ENCODE measurements around the gene SLC45A2. TPM values are rescaled to one million over a fixed set of nuclear protein-coding genes. Genes with fewer than 3 reads are reported as not detected.

Gene SLC45A2
- total RNA-seq, 1 experiment from 2014 or later = not detected

DNA sequence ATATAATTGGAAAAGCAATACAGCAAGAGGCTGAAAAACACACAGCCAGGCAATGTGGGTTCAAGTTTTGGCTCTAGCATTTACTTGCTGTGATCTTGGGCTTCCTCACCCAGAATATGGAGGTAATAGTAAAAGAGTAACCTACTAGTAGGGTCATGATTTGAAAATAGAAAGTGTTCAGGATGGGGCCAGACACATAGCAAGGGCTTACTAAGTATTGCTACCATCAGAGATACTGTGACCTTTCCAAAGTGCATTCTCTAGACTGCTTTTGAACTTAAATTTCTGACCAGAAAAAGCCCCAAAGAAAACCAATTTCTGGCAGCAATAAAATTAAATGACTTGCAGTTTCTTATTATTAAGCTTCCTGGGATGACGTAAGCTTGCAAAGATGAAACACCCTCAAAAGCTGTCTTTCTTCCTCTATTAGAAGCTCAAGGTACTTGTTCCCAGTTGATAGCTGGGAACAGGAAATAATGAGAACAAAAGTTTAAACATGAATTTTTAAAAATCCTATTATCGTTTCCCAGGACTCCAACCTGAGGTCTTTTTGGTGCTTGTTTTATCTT is 20.3 kb downstream of the SLC45A2 start:
- Mint-ChIP-seq H3K27ac (no peak overlapping the region), H3K9me3 (no peaks in the 10 kb centered on the region), H3K27me3 (ENCODE audit: low read depth) (no peaks in the 10 kb centered on the region; the same call in 1 of the 2 replicates), H3K4me3 (no peak overlapping the region), H3K4me1 (peaks cover 4% of the 10 kb centered on the region; the same call in 1 of the 2 replicates), H3K36me3 (no peaks in the 10 kb centered on the region)
- DNase-seq (ENCODE audit: low spot score) (no peak), ATAC-seq (no peak)
- TF ChIP-seq PRDM15 (CRISPR knock-in tag; IDR thresholded peaks at IDR 0.05) (no peak), HMGA2 (CRISPR knock-in tag; IDR thresholded peaks at IDR 0.05) (no peak), GABPB1 (CRISPR knock-in tag; IDR thresholded peaks at IDR 0.05) (no peak), ZNF532 (CRISPR knock-in tag; IDR thresholded peaks at IDR 0.05; ENCODE audit: borderline replicate concordance) (no peak), GTF2I (CRISPR knock-in tag; conservative IDR thresholded peaks at IDR 0.05) (no peak), ETV6 (CRISPR knock-in tag; IDR thresholded peaks at IDR 0.05) (no peak), CREB1 (CRISPR knock-in tag; IDR thresholded peaks at IDR 0.05) (no peak), ZBTB21 (CRISPR knock-in tag; IDR thresholded peaks at IDR 0.05; ENCODE audit: borderline replicate concordance) (no peak), KAT7 (CRISPR knock-in tag; IDR thresholded peaks at IDR 0.05; ENCODE audit: borderline replicate concordance) (no peak), ZNF512 (CRISPR knock-in tag; IDR thresholded peaks at IDR 0.05; ENCODE audit: borderline replicate concordance) (no peak), ZNF121 (CRISPR knock-in tag; IDR thresholded peaks at IDR 0.05) (no peak), FOXK1 (CRISPR knock-in tag; IDR thresholded peaks at IDR 0.05) (no peak), ZNF232 (CRISPR knock-in tag; IDR thresholded peaks at IDR 0.05) (no peak), SMAD3 (CRISPR knock-in tag; IDR thresholded peaks at IDR 0.05; ENCODE audit: borderline replicate concordance) (no peak), NFE2L1 (CRISPR knock-in tag; IDR thresholded peaks at IDR 0.05) (no peak)
- POLR2A ChIA-PET = no interaction called here
- CTCF ChIA-PET = no interaction called here

DNA sequence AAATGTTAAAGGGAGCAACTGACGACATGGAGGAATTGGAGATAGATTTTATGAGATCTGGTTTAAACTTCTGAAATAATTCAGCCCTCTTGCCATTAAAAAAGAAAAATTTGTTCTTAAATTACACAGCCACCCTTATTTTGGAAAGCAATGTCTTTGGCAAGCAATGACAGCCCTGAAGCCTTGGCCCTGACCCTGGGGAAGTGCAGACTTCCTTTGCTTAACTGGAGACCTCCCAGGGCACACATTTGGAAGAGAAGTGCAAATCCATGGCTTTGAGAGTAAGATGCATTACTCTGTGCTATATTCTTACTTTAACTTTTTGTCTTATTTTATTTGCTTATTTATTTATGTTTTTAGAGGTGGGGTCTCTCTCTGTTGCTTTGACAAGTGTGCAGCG is 26.3 kb downstream of the SLC45A2 start:
- Mint-ChIP-seq H3K36me3 (peaks cover 21% of the 10 kb centered on the region), H3K27ac (peak overlapping the region; percentile 83), H3K27me3 (ENCODE audit: low read depth) (peaks cover 2% of the 10 kb centered on the region), H3K4me1 (peaks cover 23% of the 10 kb centered on the region), H3K4me3 (no peak overlapping the region), H3K9me3 (peaks cover 28% of the 10 kb centered on the region)
- CTCF ChIA-PET = interaction anchor here (1.3 to 2.6 kb wide), 2 partner anchors 11 to 23 kb away, joined by 6 to 20 read pairs; no protein-coding TSS in a partner anchor
- ATAC-seq = peak; percentile 62
- no peak for DNase-seq (ENCODE audit: low spot score)
- POLR2A ChIA-PET = no interaction called here
- TF ChIP-seq GABPB1 (CRISPR knock-in tag; IDR thresholded peaks at IDR 0.05) = no peak
- no peak for TF ChIP-seq ZSCAN18 (CRISPR knock-in tag; IDR thresholded peaks at IDR 0.05)
- TF ChIP-seq, protein P1, sequence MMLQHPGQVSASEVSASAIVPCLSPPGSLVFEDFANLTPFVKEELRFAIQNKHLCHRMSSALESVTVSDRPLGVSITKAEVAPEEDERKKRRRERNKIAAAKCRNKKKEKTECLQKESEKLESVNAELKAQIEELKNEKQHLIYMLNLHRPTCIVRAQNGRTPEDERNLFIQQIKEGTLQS (CRISPR knock-in tag; conservative IDR thresholded peaks at IDR 0.05) = no peak
- TF ChIP-seq NR2C2 (CRISPR knock-in tag; IDR thresholded peaks at IDR 0.05) = no peak
- TF ChIP-seq E2F1 (CRISPR knock-in tag; IDR thresholded peaks at IDR 0.05) = no peak
- no peak for TF ChIP-seq NFE2L1 (CRISPR knock-in tag; IDR thresholded peaks at IDR 0.05)
- no peak for TF ChIP-seq IRF2 (CRISPR knock-in tag; IDR thresholded peaks at IDR 0.05; ENCODE audit: borderline replicate concordance, low read depth)
- no peak for TF ChIP-seq RELA (CRISPR knock-in tag; IDR thresholded peaks at IDR 0.05; ENCODE audit: borderline replicate concordance)
- no peak for TF ChIP-seq SMAD3 (CRISPR knock-in tag; IDR thresholded peaks at IDR 0.05; ENCODE audit: borderline replicate concordance)
- no peak for TF ChIP-seq ZBTB43 (CRISPR knock-in tag; IDR thresholded peaks at IDR 0.05)

Measured in WTC11 (cell line).